ENCODE results near the gene PAPPA.

The PAPPA gene

DNA sequence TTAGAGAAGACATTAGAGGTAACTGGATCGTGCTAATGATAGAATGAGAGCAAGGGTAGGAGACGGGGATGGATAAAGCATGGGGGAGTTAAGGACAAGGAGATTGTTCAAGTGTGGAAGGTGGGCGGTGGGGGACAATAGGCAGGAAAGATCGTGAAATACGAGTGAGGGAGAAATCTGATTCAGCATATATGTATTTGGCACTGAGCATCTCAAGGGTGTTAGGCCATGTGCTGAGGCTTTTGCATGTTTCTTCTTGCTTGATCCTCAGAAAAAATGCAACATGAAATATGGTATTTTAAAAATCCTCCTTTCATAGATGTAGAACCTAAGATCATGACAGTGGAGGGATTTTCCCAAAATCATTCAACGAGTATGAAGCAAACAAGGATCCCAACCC lies 240.5 kb downstream of the PAPPA start:
- no peaks in the 10 kb centered on the region for H3K4me1 ChIP-seq (ENCODE audit: control insufficient read depth in 1 of 2, insufficient read depth in 2 of 2, low read length in 2 of 2)
- H3K9ac ChIP-seq (ENCODE audit: low read depth in 1 of 2, low read length in 2 of 2) = no peak overlapping the region
- H3K4me3 ChIP-seq (ENCODE audit: low read depth in 1 of 2, low read length in 2 of 2) = no peak overlapping the region
- H3K36me3 ChIP-seq (ENCODE audit: control insufficient read depth in 1 of 2, insufficient read depth in 2 of 2, low read length in 2 of 2) = no peaks in the 10 kb centered on the region
- H3K27me3 ChIP-seq (ENCODE audit: control insufficient read depth in 1 of 2, insufficient read depth in 2 of 2, low read length in 2 of 2) = no peaks in the 10 kb centered on the region
- no peaks in the 10 kb centered on the region for H3K9me3 ChIP-seq (ENCODE audit: control insufficient read depth in 1 of 2, low read length in 2 of 2)
- H3K27ac ChIP-seq (ENCODE audit: low read depth, low read length) = no peak overlapping the region

DNA sequence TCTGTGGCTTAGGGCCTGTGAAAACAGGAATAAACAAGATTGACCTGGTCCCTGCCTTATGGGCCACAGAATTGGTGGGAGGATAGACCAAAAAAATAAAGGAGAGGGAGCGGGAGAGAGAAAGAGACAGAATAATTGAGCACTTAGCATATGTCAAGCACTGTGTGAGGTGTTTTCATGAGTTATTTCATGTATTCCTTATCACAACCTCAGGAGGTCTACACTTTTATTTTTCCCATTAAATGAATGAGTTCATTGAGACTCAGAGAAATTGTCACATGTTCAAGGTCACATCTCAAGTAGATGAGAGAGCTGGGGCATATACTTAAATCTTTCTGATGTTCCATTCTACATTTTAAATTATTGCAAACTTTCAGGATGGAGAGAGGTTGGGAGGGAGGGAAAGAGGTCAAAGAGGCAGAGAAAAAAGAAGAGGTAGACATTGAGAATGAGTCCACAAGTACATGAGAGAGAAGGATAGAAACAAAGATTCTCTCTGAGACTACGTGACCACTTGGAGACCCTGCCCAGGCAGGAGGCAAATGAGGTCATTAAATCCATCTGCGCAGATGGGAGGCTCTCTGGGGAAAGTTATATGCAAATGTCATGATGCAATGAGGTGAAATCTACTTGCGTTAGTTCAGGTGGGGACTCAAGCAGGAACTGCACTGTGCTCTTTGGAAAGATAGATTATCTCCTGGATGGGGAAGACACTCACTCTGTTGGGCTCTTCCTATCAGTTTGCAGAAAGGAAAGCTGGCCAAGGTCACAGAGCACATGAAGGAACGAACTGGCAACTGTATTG lies 241.5 kb downstream of the PAPPA start:
- Histone ChIP-seq H3K4me1 (ENCODE audit: control insufficient read depth in 1 of 2, insufficient read depth in 2 of 2, low read length in 2 of 2) (no peaks in the 10 kb centered on the region), H3K27me3 (ENCODE audit: control insufficient read depth in 1 of 2, insufficient read depth in 2 of 2, low read length in 2 of 2) (no peaks in the 10 kb centered on the region), H3K36me3 (ENCODE audit: control insufficient read depth in 1 of 2, insufficient read depth in 2 of 2, low read length in 2 of 2) (no peaks in the 10 kb centered on the region), H3K4me3 (ENCODE audit: low read depth in 1 of 2, low read length in 2 of 2) (no peak overlapping the region), H3K9ac (ENCODE audit: low read depth in 1 of 2, low read length in 2 of 2) (no peak overlapping the region), H3K27ac (ENCODE audit: low read depth, low read length) (no peak overlapping the region), H3K9me3 (ENCODE audit: control insufficient read depth in 1 of 2, low read length in 2 of 2) (no peaks in the 10 kb centered on the region)

DNA sequence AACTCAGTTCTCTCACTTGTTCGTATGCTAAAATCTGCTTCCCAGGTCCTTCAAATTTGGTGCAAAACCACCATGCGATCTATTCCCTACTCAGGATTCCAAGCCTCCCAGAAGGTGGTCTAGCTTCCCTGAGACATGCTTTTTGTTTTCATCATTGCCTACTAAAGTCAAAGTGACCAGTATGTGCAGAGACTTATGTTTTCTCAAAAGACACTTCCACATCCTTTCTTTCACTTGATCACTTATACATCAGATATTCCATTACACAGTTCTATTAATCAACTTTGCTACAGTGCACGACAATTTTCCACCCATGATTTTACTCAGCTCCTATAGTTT lies 242.1 kb downstream of the PAPPA start:
- Histone ChIP-seq H3K4me3 (ENCODE audit: low read depth in 1 of 2, low read length in 2 of 2) (no peak overlapping the region), H3K4me1 (ENCODE audit: control insufficient read depth in 1 of 2, insufficient read depth in 2 of 2, low read length in 2 of 2) (no peaks in the 10 kb centered on the region), H3K27me3 (ENCODE audit: control insufficient read depth in 1 of 2, insufficient read depth in 2 of 2, low read length in 2 of 2) (no peaks in the 10 kb centered on the region), H3K9me3 (ENCODE audit: control insufficient read depth in 1 of 2, low read length in 2 of 2) (no peaks in the 10 kb centered on the region), H3K27ac (ENCODE audit: low read depth, low read length) (no peak overlapping the region), H3K36me3 (ENCODE audit: control insufficient read depth in 1 of 2, insufficient read depth in 2 of 2, low read length in 2 of 2) (no peaks in the 10 kb centered on the region), H3K9ac (ENCODE audit: low read depth in 1 of 2, low read length in 2 of 2) (no peak overlapping the region)

DNA sequence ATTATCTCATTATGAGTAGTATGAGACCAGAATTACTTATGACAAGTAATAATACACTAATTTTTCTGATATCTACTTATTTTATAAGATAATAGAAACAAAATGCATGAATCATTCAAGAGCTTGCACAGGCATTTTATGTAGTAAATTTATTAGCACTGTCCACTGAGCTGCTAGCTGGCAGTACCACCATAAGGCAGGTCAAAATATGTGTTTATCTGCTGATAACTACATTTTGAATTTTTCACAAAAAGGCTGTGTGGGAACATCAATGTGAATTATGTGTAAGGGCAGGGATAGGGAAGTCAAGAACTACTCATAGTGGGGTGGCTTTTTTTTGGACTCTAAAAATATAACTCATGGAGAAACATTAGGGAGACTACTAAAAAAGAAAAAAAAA lies 249.6 kb downstream of the PAPPA start:
- Histone ChIP-seq H3K9me3 (ENCODE audit: control insufficient read depth in 1 of 2, low read length in 2 of 2) (no peaks in the 10 kb centered on the region), H3K4me3 (ENCODE audit: low read depth in 1 of 2, low read length in 2 of 2) (no peak overlapping the region), H3K27ac (ENCODE audit: low read depth, low read length) (no peak overlapping the region), H3K36me3 (ENCODE audit: control insufficient read depth in 1 of 2, insufficient read depth in 2 of 2, low read length in 2 of 2) (no peaks in the 10 kb centered on the region), H3K27me3 (ENCODE audit: control insufficient read depth in 1 of 2, insufficient read depth in 2 of 2, low read length in 2 of 2) (no peaks in the 10 kb centered on the region), H3K9ac (ENCODE audit: low read depth in 1 of 2, low read length in 2 of 2) (no peak overlapping the region), H3K4me1 (ENCODE audit: control insufficient read depth in 1 of 2, insufficient read depth in 2 of 2, low read length in 2 of 2) (no peaks in the 10 kb centered on the region)

DNA sequence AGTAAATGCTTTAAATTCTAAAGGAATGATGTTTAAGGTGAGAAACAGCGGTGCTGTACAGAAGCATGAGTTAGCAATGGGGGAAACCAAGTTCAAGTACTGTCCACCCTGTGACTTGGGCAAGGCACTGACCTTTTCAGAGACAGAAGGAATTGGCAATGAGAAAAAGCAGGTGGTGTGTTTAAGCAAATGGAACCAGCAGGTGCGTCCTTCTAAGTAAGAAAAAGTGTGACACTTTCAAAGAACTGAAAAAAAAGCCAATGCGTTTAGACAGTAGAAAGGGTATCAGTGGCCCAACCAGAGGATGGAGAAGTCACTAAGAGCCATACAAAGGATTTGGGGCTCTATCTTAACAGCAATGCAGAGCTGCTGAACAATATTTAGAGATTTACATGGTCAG lies 250.6 kb downstream of the PAPPA start:
- Histone ChIP-seq H3K9ac (ENCODE audit: low read depth in 1 of 2, low read length in 2 of 2) (no peak overlapping the region), H3K36me3 (ENCODE audit: control insufficient read depth in 1 of 2, insufficient read depth in 2 of 2, low read length in 2 of 2) (no peaks in the 10 kb centered on the region), H3K9me3 (ENCODE audit: control insufficient read depth in 1 of 2, low read length in 2 of 2) (no peaks in the 10 kb centered on the region), H3K4me1 (ENCODE audit: control insufficient read depth in 1 of 2, insufficient read depth in 2 of 2, low read length in 2 of 2) (no peaks in the 10 kb centered on the region), H3K4me3 (ENCODE audit: low read depth in 1 of 2, low read length in 2 of 2) (no peak overlapping the region), H3K27ac (ENCODE audit: low read depth, low read length) (no peak overlapping the region), H3K27me3 (ENCODE audit: control insufficient read depth in 1 of 2, insufficient read depth in 2 of 2, low read length in 2 of 2) (no peaks in the 10 kb centered on the region)

DNA sequence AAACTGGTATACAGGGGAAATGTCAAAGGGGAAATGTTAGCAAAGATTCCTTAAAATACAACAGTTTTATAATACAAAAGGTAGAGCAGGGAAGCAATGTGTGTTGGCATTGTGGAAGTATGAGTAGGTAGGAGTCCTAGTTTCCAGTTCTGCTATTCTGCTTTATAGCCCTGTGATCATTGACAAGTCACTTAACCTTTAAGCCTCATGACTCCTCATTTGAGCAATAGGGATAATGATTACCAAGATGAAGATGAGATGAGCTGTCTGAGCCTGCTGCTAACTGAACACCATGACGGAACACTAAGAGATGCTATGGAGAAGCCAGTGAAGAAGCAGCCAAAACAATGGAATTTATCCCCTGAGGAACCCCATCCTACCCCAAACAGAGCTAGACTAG lies 251.7 kb downstream of the PAPPA start:
- Histone ChIP-seq H3K4me3 (ENCODE audit: low read depth in 1 of 2, low read length in 2 of 2) (no peak overlapping the region), H3K9ac (ENCODE audit: low read depth in 1 of 2, low read length in 2 of 2) (no peak overlapping the region), H3K36me3 (ENCODE audit: control insufficient read depth in 1 of 2, insufficient read depth in 2 of 2, low read length in 2 of 2) (no peaks in the 10 kb centered on the region), H3K27ac (ENCODE audit: low read depth, low read length) (no peak overlapping the region), H3K4me1 (ENCODE audit: control insufficient read depth in 1 of 2, insufficient read depth in 2 of 2, low read length in 2 of 2) (no peaks in the 10 kb centered on the region), H3K9me3 (ENCODE audit: control insufficient read depth in 1 of 2, low read length in 2 of 2) (no peaks in the 10 kb centered on the region), H3K27me3 (ENCODE audit: control insufficient read depth in 1 of 2, insufficient read depth in 2 of 2, low read length in 2 of 2) (no peaks in the 10 kb centered on the region)

DNA sequence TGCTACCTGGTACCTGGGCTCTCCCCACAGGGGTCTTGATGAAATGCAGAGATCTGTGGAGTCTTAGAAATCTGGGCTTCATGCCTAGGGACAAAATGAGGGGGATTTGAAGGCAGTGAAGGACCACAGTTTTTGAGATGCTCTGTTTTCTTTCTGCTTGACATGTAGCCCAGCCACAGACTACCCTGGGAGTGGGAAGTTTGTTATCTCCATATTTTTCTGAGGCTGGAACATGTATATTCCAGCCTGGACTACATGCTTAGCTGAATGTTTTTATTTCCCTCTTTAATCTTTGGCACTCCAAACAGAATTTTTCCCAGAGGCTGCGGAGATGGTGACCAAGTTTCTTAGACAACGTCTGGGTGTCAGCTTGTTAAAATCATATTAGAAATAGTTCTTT lies 252.9 kb downstream of the PAPPA start:
- Histone ChIP-seq H3K36me3 (ENCODE audit: control insufficient read depth in 1 of 2, insufficient read depth in 2 of 2, low read length in 2 of 2) (no peaks in the 10 kb centered on the region), H3K9ac (ENCODE audit: low read depth in 1 of 2, low read length in 2 of 2) (no peak overlapping the region), H3K4me1 (ENCODE audit: control insufficient read depth in 1 of 2, insufficient read depth in 2 of 2, low read length in 2 of 2) (no peaks in the 10 kb centered on the region), H3K9me3 (ENCODE audit: control insufficient read depth in 1 of 2, low read length in 2 of 2) (no peaks in the 10 kb centered on the region), H3K27ac (ENCODE audit: low read depth, low read length) (no peak overlapping the region), H3K4me3 (ENCODE audit: low read depth in 1 of 2, low read length in 2 of 2) (no peak overlapping the region), H3K27me3 (ENCODE audit: control insufficient read depth in 1 of 2, insufficient read depth in 2 of 2, low read length in 2 of 2) (no peaks in the 10 kb centered on the region)

DNA sequence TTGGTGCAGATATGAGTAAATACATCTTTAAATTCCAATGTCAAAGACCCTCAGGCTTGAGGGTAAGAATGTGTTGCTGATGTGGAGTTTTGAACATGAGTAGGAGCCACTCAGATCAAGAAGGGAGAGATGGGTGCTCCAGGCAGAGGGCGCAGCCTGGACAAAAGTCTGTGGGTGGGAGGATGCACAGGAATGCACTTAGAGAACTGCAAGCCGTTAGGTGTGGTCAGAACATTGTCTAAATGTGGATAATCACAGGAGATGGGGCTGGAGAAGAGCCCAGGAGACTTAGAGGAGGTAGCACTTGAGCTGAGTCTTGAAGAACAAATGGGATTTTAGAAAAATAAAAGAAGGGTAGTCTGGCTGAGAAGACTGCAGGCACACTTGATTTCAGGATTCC lies 255.5 kb downstream of the PAPPA start:
- H3K9ac ChIP-seq (ENCODE audit: low read depth in 1 of 2, low read length in 2 of 2) = no peak overlapping the region
- H3K36me3 ChIP-seq (ENCODE audit: control insufficient read depth in 1 of 2, insufficient read depth in 2 of 2, low read length in 2 of 2) = no peaks in the 10 kb centered on the region
- H3K9me3 ChIP-seq (ENCODE audit: control insufficient read depth in 1 of 2, low read length in 2 of 2) = no peaks in the 10 kb centered on the region
- no peaks in the 10 kb centered on the region for H3K27me3 ChIP-seq (ENCODE audit: control insufficient read depth in 1 of 2, insufficient read depth in 2 of 2, low read length in 2 of 2)
- no peak overlapping the region for H3K4me3 ChIP-seq (ENCODE audit: low read depth in 1 of 2, low read length in 2 of 2)
- no peaks in the 10 kb centered on the region for H3K4me1 ChIP-seq (ENCODE audit: control insufficient read depth in 1 of 2, insufficient read depth in 2 of 2, low read length in 2 of 2)
- H3K27ac ChIP-seq (ENCODE audit: low read depth, low read length) = no peak overlapping the region

DNA sequence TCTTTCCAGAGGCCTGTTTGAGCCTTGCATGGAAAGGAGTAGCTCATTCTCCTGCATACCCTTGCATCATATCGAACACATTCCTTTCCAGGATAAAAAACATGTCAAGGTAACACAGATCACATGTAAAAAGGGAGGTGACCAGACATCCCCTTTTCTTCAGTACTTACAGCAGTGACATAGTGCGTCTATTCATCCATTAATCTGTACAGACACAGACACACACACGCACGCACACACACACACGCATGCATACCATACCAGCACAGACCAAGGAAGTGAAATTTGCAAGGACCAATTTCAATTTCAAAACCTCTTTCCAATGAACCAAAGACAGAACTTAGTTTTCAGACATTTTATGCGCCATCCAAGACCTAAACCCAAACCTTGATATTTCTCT lies 256.0 kb downstream of the PAPPA start:
- Histone ChIP-seq H3K4me3 (ENCODE audit: low read depth in 1 of 2, low read length in 2 of 2) (no peak overlapping the region), H3K9me3 (ENCODE audit: control insufficient read depth in 1 of 2, low read length in 2 of 2) (no peaks in the 10 kb centered on the region), H3K27ac (ENCODE audit: low read depth, low read length) (no peak overlapping the region), H3K36me3 (ENCODE audit: control insufficient read depth in 1 of 2, insufficient read depth in 2 of 2, low read length in 2 of 2) (no peaks in the 10 kb centered on the region), H3K9ac (ENCODE audit: low read depth in 1 of 2, low read length in 2 of 2) (no peak overlapping the region), H3K27me3 (ENCODE audit: control insufficient read depth in 1 of 2, insufficient read depth in 2 of 2, low read length in 2 of 2) (no peaks in the 10 kb centered on the region), H3K4me1 (ENCODE audit: control insufficient read depth in 1 of 2, insufficient read depth in 2 of 2, low read length in 2 of 2) (no peaks in the 10 kb centered on the region)

DNA sequence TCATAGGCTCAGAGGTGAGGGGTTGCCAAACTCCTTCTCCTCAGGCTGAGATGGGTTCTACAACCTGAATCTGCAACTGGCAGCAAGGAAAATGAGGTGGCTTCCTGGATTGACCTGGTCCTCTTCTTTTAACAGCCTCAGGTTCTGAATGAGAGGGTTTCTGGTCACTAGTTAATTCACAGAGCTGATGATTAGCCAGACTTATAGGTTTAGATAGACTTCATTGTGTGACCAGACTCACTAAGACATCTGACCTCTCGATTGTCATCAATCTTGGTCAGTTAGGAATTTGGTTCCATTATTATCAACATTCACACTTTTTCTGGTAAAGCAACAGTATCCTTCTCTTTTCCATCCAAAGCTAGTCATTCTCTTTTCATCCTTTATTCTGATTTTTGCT lies 257.9 kb downstream of the PAPPA start:
- no peaks in the 10 kb centered on the region for H3K4me1 ChIP-seq (ENCODE audit: control insufficient read depth in 1 of 2, insufficient read depth in 2 of 2, low read length in 2 of 2)
- no peaks in the 10 kb centered on the region for H3K27me3 ChIP-seq (ENCODE audit: control insufficient read depth in 1 of 2, insufficient read depth in 2 of 2, low read length in 2 of 2)
- no peak overlapping the region for H3K4me3 ChIP-seq (ENCODE audit: low read depth in 1 of 2, low read length in 2 of 2)
- no peak overlapping the region for H3K27ac ChIP-seq (ENCODE audit: low read depth, low read length)
- no peak overlapping the region for H3K9ac ChIP-seq (ENCODE audit: low read depth in 1 of 2, low read length in 2 of 2)
- no peaks in the 10 kb centered on the region for H3K36me3 ChIP-seq (ENCODE audit: control insufficient read depth in 1 of 2, insufficient read depth in 2 of 2, low read length in 2 of 2)
- H3K9me3 ChIP-seq (ENCODE audit: control insufficient read depth in 1 of 2, low read length in 2 of 2) = no peaks in the 10 kb centered on the region

DNA sequence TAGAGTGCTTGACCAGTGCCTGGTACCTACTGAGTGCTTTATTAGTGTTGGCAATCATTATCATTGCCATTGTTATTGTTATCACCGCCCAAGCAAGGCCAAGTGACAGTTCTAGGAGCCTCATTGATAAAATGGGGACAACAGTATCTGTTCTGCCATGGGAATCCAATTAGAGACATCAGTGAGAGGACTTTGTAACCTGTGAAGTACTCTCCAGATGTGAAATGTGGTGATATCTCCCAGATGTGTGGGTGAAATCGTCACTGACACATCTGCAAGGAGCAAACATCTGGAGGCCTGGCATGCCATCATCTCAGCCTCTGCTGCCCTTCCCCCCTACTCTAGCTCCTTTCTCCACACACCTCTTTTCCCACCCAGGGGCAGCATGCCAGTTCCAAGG lies 260.8 kb downstream of the PAPPA start:
- no peaks in the 10 kb centered on the region for H3K4me1 ChIP-seq (ENCODE audit: control insufficient read depth in 1 of 2, insufficient read depth in 2 of 2, low read length in 2 of 2)
- no peak overlapping the region for H3K27ac ChIP-seq (ENCODE audit: low read depth, low read length)
- H3K36me3 ChIP-seq (ENCODE audit: control insufficient read depth in 1 of 2, insufficient read depth in 2 of 2, low read length in 2 of 2) = no peaks in the 10 kb centered on the region

More for the DNA sequence above, 260.8 kb downstream of the PAPPA start:
- no peak overlapping the region for H3K4me3 ChIP-seq (ENCODE audit: low read depth in 1 of 2, low read length in 2 of 2)
- no peaks in the 10 kb centered on the region for H3K9me3 ChIP-seq (ENCODE audit: control insufficient read depth in 1 of 2, low read length in 2 of 2)
- no peak overlapping the region for H3K9ac ChIP-seq (ENCODE audit: low read depth in 1 of 2, low read length in 2 of 2)
- no peaks in the 10 kb centered on the region for H3K27me3 ChIP-seq (ENCODE audit: control insufficient read depth in 1 of 2, insufficient read depth in 2 of 2, low read length in 2 of 2)
